GM12878 (cell line): Measurements from ENCODE around the gene AMER2. TPM values are rescaled to one million over a fixed set of nuclear protein-coding genes. Genes with fewer than 3 reads are reported as not detected.

Experiments used
- ATAC-seq: fragments of 200-7000 bp; cut with Tn5 transposase; 3 replicates; pipeline ENCODE4 v1.9.1; 2020; ENCODE audit warnings: mild to moderate bottlenecking, moderate library complexity
- BruUV-seq: library from RNA; stranded (reverse); fragments of 400-500 nt; replicated peaks from 2 replicates; lab custom pipeline; 2021; lab: Mats Ljungman, UMichigan
- CTCF ChIA-PET: fragments of 300-600 bp; sonication (Branson Sonifier 250); formaldehyde crosslinking; extraction: SDS; loops from one replicate; lab custom pipeline; 2021; ENCODE audit warnings: inconsistent platforms; lab: Yijun Ruan, JAX
- POLR2A ChIA-PET: fragments of 350-600 bp; formaldehyde crosslinking; extraction: SDS; loops from one replicate; lab custom pipeline; 2021; ENCODE audit warnings: inconsistent platforms; lab: Charles Lee
- RAD21 ChIA-PET: fragments of 300-600 bp; sonication (Branson Sonifier 250); formaldehyde crosslinking; loops from one replicate; lab custom pipeline; 2023; ENCODE audit warnings: antibody characterized with exemption; ENCODE audit not compliant: unreplicated experiment; lab: Charles Lee
- SMC1A ChIA-PET: fragments of 300-600 bp; sonication (Branson Sonifier 250); formaldehyde crosslinking; loops from one replicate; lab custom pipeline; 2023; ENCODE audit not compliant: unreplicated experiment, uncharacterized antibody; lab: Charles Lee
- DNase-seq: peaks from one replicate; pipeline ENCODE4 v3.0.0-alpha.2; 2011; ENCODE audit warnings: low read depth, low spot score
- FAIRE-seq: peaks from 3 replicates; lab custom pipeline; 2011; peaks lifted over from hg19 to GRCh38; lab: Jason Lieb, UNC
- H2AFZ ChIP-seq: 2 replicates; pipeline ENCODE4 v1.6.0; 2011; ENCODE audit warnings: low read depth, low read length, control low read depth; ENCODE audit not compliant: control insufficient read depth
- H3K27ac ChIP-seq: 2 replicates; pipeline ENCODE4 v1.5.1; 2011; ENCODE audit warnings: control low read depth; ENCODE audit not compliant: control insufficient read depth, insufficient read depth
- H3K27me3 ChIP-seq, 2 experiments: replicated peaks in 1 of 2; 2 replicates each; pipeline versions ENCODE4 v1.6.0 to v1.6.1; 2011; ENCODE audit warnings: low read length in 1 of 2; ENCODE audit not compliant: control insufficient read depth in 2 of 2, insufficient read depth in 2 of 2
- H3K36me3 ChIP-seq, 2 experiments: 2 replicates each; pipeline ENCODE4 v1.5.1; 2011; ENCODE audit warnings: low read length in 1 of 2; ENCODE audit not compliant: control insufficient read depth in 2 of 2, insufficient read depth in 2 of 2
- H3K4me1 ChIP-seq: 2 replicates; pipeline ENCODE4 v1.6.1; 2011; ENCODE audit warnings: mild to moderate bottlenecking, low read length, moderate library complexity, mixed read lengths; ENCODE audit not compliant: control insufficient read depth, insufficient read depth
- H3K4me2 ChIP-seq: 2 replicates; pipeline ENCODE4 v1.6.0; 2011; ENCODE audit warnings: control low read depth; ENCODE audit not compliant: control insufficient read depth, insufficient read depth
- H3K4me3 ChIP-seq: fragments of 200-600 bp; sonication (generic); 2 replicates; pipeline ENCODE4 v1.5.1; 2016
- H3K79me2 ChIP-seq: 2 replicates; pipeline ENCODE4 v1.6.0; 2011; ENCODE audit warnings: low read length; ENCODE audit not compliant: control insufficient read depth, insufficient read depth
- H3K9ac ChIP-seq: 2 replicates; pipeline ENCODE4 v1.8.0; 2011; ENCODE audit warnings: low read length, control low read depth, mixed read lengths; ENCODE audit not compliant: control insufficient read depth, insufficient read depth
- H3K9me3 ChIP-seq: replicated peaks from 3 replicates; pipeline ENCODE4 v1.5.1; 2011; ENCODE audit warnings: mild to moderate bottlenecking, low read length; ENCODE audit not compliant: control insufficient read depth, insufficient read depth
- H4K20me1 ChIP-seq: 2 replicates; pipeline ENCODE4 v1.6.0; 2011; ENCODE audit not compliant: control insufficient read depth, insufficient read depth
- BCL11A ChIP-seq: IDR thresholded peaks from 2 replicates; pipeline ENCODE4 v1.6.1; 2011; ENCODE audit warnings: low read depth, low read length
- BHLHE40 ChIP-seq, 2 experiments: fragments of 450-650 bp in 1 of 2; IDR thresholded peaks; 2 replicates each; pipeline ENCODE4 v1.6.1; 2011 to 2017; ENCODE audit warnings: low read depth in 2 of 2, borderline replicate concordance in 1 of 2, improper control_type of control experiment in 1 of 2, low read length in 1 of 2, mild to moderate bottlenecking in 1 of 2
- CREB1 ChIP-seq: IDR thresholded peaks from 2 replicates; pipeline ENCODE4 v1.6.1; 2012; ENCODE audit warnings: low read depth, mild to moderate bottlenecking, inconsistent platforms
- EGR1 ChIP-seq, 2 experiments: IDR thresholded peaks; 1 replicate in 1 of 2; 2 replicates in 1 of 2; pipeline ENCODE4 v1.6.1; 2011 to 2012; ENCODE audit warnings: low read depth in 2 of 2, low read length in 2 of 2, borderline replicate concordance in 1 of 2, mild to moderate bottlenecking in 1 of 2, moderate library complexity in 1 of 2
- FOS ChIP-seq: IDR thresholded peaks from 3 replicates; pipeline ENCODE4 v1.6.1; 2011; ENCODE audit warnings: borderline replicate concordance; ENCODE audit not compliant: insufficient read length; ENCODE audit errors: extremely low read depth
- NFXL1 ChIP-seq: fragments of 450-650 bp; IDR thresholded peaks from 2 replicates; pipeline ENCODE4 v1.6.1; 2017; ENCODE audit warnings: antibody characterized with exemption, mild to moderate bottlenecking, borderline replicate concordance
- WGBS: methylation state at CpG from one replicate; pipeline ENCODE4 v1.1.6; 2016; ENCODE audit warnings: low lambda C conversion rate; ENCODE audit not compliant: insufficient replicate concordance, insufficient coverage; ENCODE audit errors: missing lambda C conversion rate; 5-methylcytosine and 5-hydroxymethylcytosine counted together
- in situ Hi-C: fragments of 300-500 bp; cut with MboI; formaldehyde crosslinking; loops from 9 replicates; pipeline ENCODE4 v1.14.3; 2018; ENCODE audit warnings: mixed read lengths
- intact Hi-C: fragments of 100-400 bp; cut with micrococcal nuclease; formaldehyde crosslinking; loops from one replicate; pipeline ENCODE4 v1.14.2; 2022; ENCODE audit not compliant: unreplicated experiment
- polyA plus RNA-seq, 11 experiments: library from polyadenylated mRNA; depleted of rRNA in 4 of 11; unstranded in 6 of 11; stranded (reverse) in 5 of 11; fragments of >200 nt; fragmentation: Nextera tagmentation in 4 of 11; fragmentation: Illumina TruSeq in 1 of 11; extraction: Ambion mirVana in 4 of 11; extraction: Trizol in 1 of 11; gene quantifications; 1 replicate in 1 of 11; 2 replicates in 10 of 11; pipeline versions ENCODE4 v1.2.1 to v1.2.3, GENCODE V29; 2011 to 2016; ENCODE audit warnings: inconsistent platforms in 2 of 11, missing spikeins in 2 of 11, low read depth in 1 of 11
- total RNA-seq, 4 experiments: library from RNA; depleted of rRNA in 3 of 4; stranded (reverse); fragments of >200 nt in 3 of 4; fragmentation: Illumina TruSeq in 1 of 4; extraction: Trizol in 1 of 4; gene quantifications; 2 replicates each; pipeline versions ENCODE4 v1.2.1 to v1.2.3, GENCODE V29; 2013 to 2021
- TF ChIP-seq, protein P1 (sequence below): IDR thresholded peaks from 2 replicates; pipeline ENCODE4 v1.6.1; 2012; ENCODE audit warnings: low read depth, low read length, improper control_type of control experiment

Gene AMER2
- total and polyA plus RNA-seq, 10 of the 15 experiments (the other 5 are each of a cell fraction or from before 2014, with no cell fraction given), result 0.01 to 0.34 (median 0.21) TPM

DNA sequence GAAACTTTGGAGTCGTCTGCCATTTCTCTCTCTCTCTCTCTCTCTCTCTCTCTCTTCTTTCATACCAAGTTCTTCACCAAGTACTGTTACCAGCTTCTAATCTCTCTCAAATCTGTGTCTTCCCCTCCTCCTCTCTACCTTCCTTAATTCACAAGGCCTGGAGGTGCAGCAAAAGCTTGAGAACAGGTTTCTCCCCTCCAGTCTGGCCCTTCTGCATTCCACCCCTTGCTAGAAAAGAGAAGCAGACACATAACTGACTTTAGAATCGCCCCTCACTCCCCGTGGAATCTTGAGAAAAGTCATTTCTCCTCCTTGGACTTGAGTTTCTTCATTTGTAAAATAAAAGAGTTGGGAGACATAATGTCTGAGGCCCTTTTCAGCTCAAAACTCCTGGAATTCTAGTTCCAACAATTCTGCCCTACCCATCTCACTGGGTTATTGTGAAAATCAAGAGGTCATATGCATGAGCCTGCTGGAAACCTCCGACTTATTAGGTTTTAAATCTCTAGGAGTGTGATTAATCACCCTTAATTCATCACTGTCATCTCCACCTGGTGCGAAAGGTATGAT lies 20.4 kb downstream of the AMER2 start:
- Histone ChIP-seq H3K27ac (no peak overlapping the region), H3K4me1 (0 out of 2 replicates have a peak, but pooled peaks cover 2% of the 10 kb centered on the region), H3K27me3 (no peaks in the 10 kb centered on the region), H3K79me2 (no peaks in the 10 kb centered on the region), H3K36me3 (no peaks in the 10 kb centered on the region), H3K9me3 (peaks cover 7% of the 10 kb centered on the region; the same call in 1 of the 3 replicates), H3K9ac (no peak overlapping the region), H2AFZ (no peak overlapping the region), H4K20me1 (no peaks in the 10 kb centered on the region), H3K4me3 (no peak overlapping the region), H3K4me2 (no peak overlapping the region)
- TF ChIP-seq BHLHE40 (IDR thresholded peaks at IDR 0.05; ENCODE audit: borderline replicate concordance in 1 of 2, low read depth in 2 of 2, low read length in 1 of 2) (no peak), FOS (no peak), NFXL1 (no peak), CREB1 (no peak), BCL11A (no peak), EGR1 (IDR thresholded peaks at IDR 0.05; ENCODE audit: borderline replicate concordance in 1 of 2, low read depth in 2 of 2, low read length in 2 of 2) (no peak)
- TF ChIP-seq, protein P1, sequence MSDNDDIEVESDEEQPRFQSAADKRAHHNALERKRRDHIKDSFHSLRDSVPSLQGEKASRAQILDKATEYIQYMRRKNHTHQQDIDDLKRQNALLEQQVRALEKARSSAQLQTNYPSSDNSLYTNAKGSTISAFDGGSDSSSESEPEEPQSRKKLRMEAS, result no peak
- SMC1A ChIA-PET, result interaction anchor here (1.1 kb wide), 1 partner anchor 9 kb away, joined by 3 read pairs; no protein-coding TSS in a partner anchor
- 47% methylated on average over 5 of the region's 5 CpGs for WGBS
- POLR2A ChIA-PET, result no interaction called here
- intact Hi-C loops, result no loop called here
- no peak for DNase-seq
- RAD21 ChIA-PET, result no interaction called here
- FAIRE-seq, result no peak
- CTCF ChIA-PET, result no interaction called here
- ATAC-seq, result no peak
- BruUV-seq, result no TSS peak
- in situ Hi-C loops, result no loop called here
